ENCODE data around the gene ARID5A.

ARID5A gene

DNA sequence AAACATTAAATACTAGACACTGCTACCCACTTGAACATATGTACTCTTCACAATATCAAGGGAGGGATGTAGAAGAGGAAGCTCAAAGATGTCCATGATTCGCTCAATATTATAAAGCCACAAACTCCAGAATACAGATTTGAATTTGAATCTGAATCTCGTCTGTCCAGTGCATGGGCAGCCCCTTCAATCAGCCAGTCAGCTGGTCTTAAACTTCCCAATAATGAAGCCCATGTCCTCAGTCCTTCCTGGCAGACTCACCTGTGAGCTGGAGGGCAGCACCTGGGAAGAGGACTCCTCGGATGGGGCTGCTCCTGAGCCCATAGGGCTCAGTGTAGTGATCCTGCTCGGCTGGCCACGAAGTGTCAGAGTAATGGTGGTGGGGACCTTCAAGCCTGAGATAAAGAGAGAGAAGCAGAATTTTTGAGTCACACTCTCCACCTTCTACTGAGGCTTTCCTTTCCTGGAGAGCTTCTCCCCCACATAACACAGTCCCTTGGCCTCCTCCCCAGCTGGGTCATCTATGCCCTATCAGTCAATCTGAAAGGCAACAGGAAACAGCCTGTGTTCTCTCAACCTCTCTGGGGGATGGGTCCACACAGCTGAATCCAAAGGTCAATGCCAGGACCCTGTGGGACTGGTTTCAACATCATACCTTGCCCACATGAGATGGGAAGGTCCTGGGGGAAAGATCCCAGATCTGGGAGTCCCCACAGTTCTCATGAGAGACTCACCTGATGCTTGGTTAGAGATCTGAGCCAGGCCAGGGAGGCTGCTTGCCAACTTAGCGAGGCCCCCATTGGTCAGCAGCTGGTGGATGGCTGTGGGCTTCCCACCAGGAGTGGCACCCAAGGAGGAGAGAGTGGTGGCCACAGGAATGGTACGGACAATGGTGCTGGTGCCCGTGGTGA is 65.1 kb downstream of the ARID5A start:
- DNase-seq (ENCODE audit: low read depth), result no peak

All from HS-5 (cell line).